HG03103 (cell line): ENCODE results near the gene FRMPD2.
A peak's percentile ranks its signal among the peaks of the same experiment; 100 is the strongest.
"Not testable (repeated sequence)": the region's sequence is repeated elsewhere in the genome, so short reads cannot be mapped to it uniquely, and the experiment has no call there.

Experiments used
- ATAC-seq: cut with Tn5 transposase; IDR thresholded peaks from one replicate; pipeline ENCODE4 v1.9.1; 2021; ENCODE audit warnings: low read depth; ENCODE audit not compliant: unreplicated experiment

The FRMPD2 gene

GRCh38 chr10:48289501-48290238, 15.2 kb upstream of the FRMPD2 start:
- peak; percentile 52 for ATAC-seq

GRCh38 chr10:48288661-48289060, 14.2 kb upstream of the FRMPD2 start:
- ATAC-seq: no peak

- ATAC-seq: no peak
Measured at GRCh38 chr10:48287417-48288391, 13.2 kb upstream of the FRMPD2 start.

GRCh38 chr10:48286356-48286755, 11.9 kb upstream of the FRMPD2 start:
- ATAC-seq: no peak

- ATAC-seq: no peak
Measured at GRCh38 chr10:48285710-48286109, 11.2 kb upstream of the FRMPD2 start.

GRCh38 chr10:48284811-48285210, 10.3 kb upstream of the FRMPD2 start:
- ATAC-seq: no peak

- ATAC-seq: no peak
Measured at GRCh38 chr10:48284002-48284546, 9.6 kb upstream of the FRMPD2 start.

- ATAC-seq: no peak
Measured at GRCh38 chr10:48282829-48283228, 8.3 kb upstream of the FRMPD2 start.

GRCh38 chr10:48281697-48282096, 7.2 kb upstream of the FRMPD2 start:
- ATAC-seq: not testable (repeated sequence)

GRCh38 chr10:48279081-48279751, 4.7 kb upstream of the FRMPD2 start:
- peak; percentile 89 for ATAC-seq

GRCh38 chr10:48277093-48277492, 2.6 kb upstream of the FRMPD2 start:
- no peak for ATAC-seq

GRCh38 chr10:48273741-48274140, 755 bp downstream of the FRMPD2 start:
- no peak for ATAC-seq

GRCh38 chr10:48272682-48273081, 1.8 kb downstream of the FRMPD2 start:
- ATAC-seq: no peak

- ATAC-seq: no peak
Measured at GRCh38 chr10:48271047-48271730, 3.3 kb downstream of the FRMPD2 start.

- ATAC-seq: no peak
Measured at GRCh38 chr10:48266528-48266927, 8.0 kb downstream of the FRMPD2 start.

GRCh38 chr10:48258105-48258504, 16.4 kb downstream of the FRMPD2 start:
- no peak for ATAC-seq

GRCh38 chr10:48257407-48257961, 17.0 kb downstream of the FRMPD2 start:
- ATAC-seq: no peak

- ATAC-seq: no peak
Measured at GRCh38 chr10:48255722-48256121, 18.8 kb downstream of the FRMPD2 start.

GRCh38 chr10:48254750-48255512, 19.6 kb downstream of the FRMPD2 start:
- ATAC-seq: no peak
